GM12875 (cell line): ENCODE results near the gene CD34.

Source experiments
- H3K4me3 ChIP-seq: one replicate; pipeline ENCODE4 v1.5.1; 2011; ENCODE audit warnings: low read depth, low read length, control low read depth
- TF ChIP-seq, protein P1 (sequence below): IDR thresholded peaks from 2 replicates; pipeline ENCODE4 v1.5.1; 2011; ENCODE audit warnings: low read depth, mild to moderate bottlenecking, control low read depth, inconsistent platforms, low read length, moderate library complexity, borderline replicate concordance; ENCODE audit not compliant: insufficient read depth

CD34 gene

DNA sequence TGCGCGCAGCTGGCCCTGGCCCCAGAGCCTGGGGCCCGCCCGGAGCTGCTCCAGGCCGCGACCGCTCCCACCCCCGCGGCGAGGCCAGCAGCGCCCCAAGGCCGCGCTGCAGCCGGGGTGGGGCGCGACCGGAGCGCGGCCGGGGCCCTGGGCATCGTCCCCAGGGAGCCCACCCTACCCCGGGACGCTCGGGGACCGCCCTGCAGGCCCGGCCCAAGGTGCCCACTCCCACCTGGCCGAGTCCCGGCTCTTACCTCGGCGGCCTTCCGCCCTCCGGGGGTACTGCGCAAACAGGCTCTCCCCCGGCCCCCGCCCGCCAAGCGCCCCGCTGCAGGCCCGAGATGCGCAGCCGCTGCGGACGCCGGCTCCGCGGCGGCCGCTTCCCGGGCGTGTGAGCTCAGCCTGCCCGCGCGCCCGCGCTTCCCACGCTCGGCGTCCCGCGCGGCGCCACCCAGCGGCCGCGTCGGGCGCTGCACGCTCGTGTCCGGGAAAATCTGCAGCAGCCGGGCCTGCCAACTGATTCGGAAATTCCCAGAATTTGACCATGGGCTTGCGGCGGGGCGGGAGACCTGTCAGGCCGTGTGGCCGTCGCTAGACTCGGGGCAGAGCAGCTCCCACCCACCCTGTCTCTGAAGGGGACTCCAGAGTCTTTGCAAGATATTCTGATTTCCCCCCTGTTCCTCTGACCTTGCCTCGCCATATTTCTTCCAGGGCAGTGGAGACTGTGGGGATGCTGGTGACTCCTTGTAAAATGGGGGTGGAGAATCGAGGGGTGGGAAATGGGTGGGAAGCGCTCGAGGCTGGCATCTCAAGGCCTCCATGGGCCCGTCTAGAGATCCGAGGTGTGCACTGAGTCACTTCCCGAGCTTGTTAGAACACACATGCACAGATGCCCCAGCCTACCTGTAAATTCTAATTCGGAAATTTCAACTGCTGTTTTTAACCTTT, 41.9 kb downstream of the CD34 start:
- TF ChIP-seq, protein P1, sequence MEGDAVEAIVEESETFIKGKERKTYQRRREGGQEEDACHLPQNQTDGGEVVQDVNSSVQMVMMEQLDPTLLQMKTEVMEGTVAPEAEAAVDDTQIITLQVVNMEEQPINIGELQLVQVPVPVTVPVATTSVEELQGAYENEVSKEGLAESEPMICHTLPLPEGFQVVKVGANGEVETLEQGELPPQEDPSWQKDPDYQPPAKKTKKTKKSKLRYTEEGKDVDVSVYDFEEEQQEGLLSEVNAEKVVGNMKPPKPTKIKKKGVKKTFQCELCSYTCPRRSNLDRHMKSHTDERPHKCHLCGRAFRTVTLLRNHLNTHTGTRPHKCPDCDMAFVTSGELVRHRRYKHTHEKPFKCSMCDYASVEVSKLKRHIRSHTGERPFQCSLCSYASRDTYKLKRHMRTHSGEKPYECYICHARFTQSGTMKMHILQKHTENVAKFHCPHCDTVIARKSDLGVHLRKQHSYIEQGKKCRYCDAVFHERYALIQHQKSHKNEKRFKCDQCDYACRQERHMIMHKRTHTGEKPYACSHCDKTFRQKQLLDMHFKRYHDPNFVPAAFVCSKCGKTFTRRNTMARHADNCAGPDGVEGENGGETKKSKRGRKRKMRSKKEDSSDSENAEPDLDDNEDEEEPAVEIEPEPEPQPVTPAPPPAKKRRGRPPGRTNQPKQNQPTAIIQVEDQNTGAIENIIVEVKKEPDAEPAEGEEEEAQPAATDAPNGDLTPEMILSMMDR: peak; percentile 91
- peak overlapping the region; percentile 86 for H3K4me3 ChIP-seq

DNA sequence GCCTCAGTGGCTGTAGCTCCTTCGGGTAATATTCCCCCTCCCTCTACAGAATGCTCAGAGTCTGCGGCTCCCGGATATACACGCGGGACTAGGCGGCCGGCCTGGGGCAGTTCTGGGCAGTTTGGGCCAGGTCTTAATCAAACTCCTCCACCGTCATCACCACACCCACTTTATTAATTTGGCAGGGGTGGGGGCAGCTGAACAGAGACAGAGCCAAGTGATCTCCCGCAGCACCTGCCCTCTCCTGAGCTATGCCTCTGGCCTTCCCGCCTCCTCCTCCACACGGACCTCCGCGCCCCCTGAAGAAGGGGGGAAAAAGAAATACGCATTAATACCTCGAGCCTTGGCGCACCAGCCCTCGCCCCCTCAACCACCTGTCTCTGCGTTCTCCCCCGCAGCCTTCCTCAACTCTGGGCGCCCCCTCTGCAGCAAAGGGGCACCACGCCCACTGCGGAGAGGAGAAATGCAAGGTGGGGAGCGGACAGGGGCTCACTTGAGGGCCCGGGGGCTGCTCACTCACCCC, 42.6 kb downstream of the CD34 start:
- peak overlapping the region; percentile 86 for H3K4me3 ChIP-seq
- TF ChIP-seq, protein P1: no peak

DNA sequence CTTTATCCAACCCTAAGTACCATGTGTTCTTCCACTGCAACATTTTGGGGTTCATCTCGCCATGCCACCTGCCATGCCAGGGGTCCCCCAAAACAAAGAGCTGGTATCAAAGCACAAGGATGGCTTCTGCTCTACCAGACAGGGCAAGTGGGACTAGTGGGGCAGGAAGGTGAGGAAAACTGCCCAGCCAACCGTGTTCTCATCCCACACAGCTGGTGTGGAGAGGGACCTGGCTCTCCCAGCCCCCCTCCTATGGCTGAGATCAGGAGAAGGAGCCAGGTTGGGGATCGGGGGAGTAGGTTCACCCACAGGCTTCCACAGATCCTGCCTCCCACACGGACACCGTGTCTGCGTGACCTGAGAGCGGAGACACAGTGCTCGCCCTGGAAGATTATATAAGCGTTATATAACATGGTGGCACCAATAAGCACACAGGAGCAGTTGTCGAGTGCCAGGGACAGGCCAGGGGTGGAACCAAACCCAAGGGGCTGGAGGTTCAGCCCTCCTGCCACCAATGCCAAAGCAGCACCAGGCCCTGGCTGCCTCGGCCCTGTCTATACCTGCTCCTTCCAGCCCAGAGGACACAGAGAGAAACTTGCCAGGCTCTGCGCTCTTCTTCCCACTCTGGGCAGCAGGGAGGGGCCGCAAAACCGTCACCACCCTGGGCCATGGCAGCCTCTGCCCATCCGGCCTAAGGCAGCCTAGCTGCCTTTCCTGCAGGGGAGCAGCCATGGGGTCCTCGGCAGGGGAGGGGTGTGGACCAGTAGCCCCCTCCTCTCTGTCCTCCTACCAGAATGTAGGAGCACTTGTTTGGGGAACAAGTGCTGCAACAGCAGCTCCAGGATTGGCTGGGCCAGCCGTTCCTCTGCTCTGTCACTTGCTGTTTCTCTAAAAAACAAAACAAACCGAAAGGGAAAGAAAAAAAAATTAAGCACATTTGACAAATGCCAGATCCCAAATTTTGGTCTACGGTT, 43.5 kb downstream of the CD34 start:
- peak overlapping the region; percentile 86 for H3K4me3 ChIP-seq
- TF ChIP-seq, protein P1: no peak

DNA sequence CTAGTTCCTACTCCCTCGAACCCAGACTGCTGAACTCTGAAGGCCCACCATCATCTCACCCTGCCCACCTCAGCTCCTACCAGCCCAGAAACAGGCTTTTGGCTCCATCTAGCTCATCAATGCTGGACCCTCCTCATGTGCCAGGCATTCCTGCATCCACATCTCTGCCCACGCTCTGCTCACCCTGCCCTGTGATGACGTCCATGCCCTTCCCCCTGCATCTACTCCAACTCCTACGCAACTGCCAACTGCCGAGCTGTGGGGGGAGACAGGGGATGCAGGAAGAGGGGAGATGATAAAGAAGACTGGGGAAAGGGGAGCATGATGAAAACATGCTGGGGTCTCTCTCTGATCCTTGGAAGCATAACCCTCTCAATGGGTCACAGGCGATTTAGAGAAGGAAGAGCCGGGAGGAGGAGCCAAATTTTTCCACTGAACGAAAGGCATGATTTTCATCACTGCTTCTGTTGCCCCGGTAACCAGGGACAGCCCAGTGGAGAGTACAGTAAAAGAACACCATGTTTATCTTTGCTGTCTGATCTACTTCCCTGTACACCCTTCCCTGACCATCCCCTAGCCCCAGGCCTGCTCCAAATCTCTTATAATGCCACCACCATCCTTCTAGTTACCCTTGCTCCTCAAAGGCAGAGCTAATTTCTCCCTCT, 44.3 kb downstream of the CD34 start:
- H3K4me3 ChIP-seq: no peak overlapping the region
- TF ChIP-seq, protein P1: no peak

DNA sequence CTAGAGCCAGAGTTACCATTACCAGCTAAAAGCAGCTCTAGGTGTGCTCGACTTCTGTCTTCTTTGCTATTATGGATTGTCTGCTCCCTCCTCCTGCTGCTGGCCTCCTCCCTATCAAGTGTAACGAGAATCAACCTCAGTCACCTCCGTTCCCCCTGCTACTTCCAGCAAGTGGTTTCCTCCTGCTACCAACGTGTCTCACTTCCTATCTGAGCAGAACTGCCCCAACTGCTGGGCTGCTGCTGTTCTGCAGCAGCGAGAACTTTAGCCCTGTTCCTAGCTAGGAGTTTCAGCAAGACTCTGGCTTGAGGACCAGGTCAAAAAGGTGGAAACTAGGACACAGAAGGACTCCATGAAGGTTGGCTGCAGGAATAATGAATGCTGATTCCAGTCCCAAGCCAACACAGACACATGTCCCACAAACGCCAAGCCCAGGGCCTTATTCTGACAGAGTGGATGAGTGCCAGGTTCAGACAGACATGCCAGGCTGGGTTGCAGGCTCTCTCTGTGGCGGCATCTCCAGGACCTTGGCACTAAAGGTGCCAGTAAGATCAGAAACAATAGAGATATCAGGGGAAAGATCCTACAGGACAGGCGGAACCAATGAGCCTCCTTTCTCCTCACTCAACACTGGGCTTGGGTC, 46.9 kb downstream of the CD34 start:
- H3K4me3 ChIP-seq: no peak overlapping the region
- TF ChIP-seq, protein P1: peak; percentile 24; the same call in 1 of the 2 replicates

GRCh38 chr1:207862241-207862787, 48.6 kb downstream of the CD34 start:
- TF ChIP-seq, protein P1: no peak

More at GRCh38 chr1:207862241-207862787, 48.6 kb downstream of the CD34 start:
- no peak overlapping the region for H3K4me3 ChIP-seq
